ENCODE data around the gene ZNF653.
"Not testable (repeated sequence)": the region's sequence is repeated elsewhere in the genome, so short reads cannot be mapped to it uniquely, and the experiment has no call there.

The ZNF653 gene

DNA sequence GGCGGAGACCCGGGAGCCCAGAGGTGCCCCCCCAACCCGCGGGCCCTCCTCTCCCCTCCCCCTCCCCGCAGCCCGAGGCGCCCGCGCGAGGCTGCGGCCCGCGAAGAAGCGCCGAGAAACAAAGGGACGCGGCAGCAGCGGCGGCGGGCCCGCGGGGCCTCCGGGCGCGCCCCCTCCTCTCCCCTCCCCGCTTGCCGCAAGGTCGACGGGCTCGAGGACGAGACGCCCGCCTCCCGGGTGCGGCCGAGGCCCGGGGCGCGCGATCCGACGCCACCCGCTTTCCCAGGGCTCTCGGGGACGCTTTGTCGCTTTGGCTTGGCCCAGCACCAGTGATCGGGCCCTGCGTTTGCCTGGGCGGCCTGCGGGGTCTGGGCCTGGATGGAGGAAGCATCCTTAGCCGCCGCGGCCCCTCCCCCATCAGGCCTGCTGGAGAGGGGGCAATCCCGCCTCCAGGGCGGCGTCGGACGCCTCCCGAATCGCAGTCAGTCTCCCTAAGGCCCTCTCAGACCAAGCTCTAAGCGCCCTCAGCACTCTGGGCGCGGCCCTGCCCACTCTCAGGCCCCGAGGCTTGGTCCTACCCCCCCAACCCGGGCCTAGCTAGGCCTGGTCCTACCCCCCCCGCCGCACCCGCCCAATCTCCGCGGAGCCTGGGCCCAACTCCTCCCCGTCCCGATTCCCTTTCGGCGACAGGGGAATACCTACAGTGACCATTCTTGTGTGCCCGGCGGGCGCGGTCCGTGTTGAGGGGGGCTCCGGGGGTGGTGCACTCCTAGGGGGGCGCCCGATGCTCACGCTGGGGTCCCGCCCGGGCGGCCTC lies 25.5 kb downstream of the ZNF653 start:
- peaks cover under 1% of the 10 kb centered on the region for H3K36me3 Mint-ChIP-seq

DNA sequence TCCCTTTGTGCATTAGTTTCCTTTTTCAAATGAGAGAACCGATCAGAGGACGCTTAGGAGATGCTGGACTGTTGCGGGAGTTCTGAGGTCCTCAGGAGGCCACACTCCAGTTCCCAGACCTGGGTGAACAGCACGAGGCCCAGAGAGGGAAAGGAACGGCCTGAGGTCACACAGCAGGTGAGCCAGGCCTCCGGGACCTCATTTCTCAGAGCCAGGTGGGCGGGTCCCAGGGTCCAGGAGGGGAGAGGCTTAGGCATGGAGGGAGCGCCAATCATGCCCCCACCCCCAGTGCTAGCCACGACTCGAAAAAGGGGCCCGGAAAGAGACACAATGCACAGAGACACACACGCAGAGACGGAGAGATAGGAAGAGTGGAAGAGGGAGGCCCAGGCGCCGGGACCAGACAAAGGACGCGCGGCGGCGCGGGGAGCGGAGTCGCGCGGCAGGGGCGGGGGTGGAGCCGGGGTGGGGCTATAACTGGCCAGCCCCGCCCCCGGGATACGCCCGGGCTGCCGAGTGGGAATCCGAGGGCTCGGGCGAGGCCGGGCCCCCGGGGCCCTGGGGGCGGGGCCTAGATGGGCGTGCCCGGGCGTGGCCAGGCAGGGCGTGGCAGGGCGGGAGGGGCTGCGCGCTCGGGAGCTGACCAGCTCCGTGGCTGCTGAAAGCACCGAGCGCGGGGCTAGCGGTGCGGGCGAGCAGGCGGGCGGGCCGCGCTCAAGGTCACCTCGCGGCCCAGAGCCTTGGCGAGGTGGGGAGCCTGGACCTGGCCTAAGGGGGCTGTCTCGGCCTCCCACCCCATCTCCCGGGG lies 26.3 kb downstream of the ZNF653 start:
- Mint-ChIP-seq H3K27me3 (peaks cover 13% of the 10 kb centered on the region), H3K36me3 (no peaks in the 10 kb centered on the region), H3K4me1 (ENCODE audit: low read depth) (peaks cover 19% of the 10 kb centered on the region), H3K27ac (no peak overlapping the region), H3K4me3 (no peak overlapping the region), H3K9me3 (ENCODE audit: low read depth) (no peaks in the 10 kb centered on the region)

More for the DNA sequence above, 25.5 kb downstream of the ZNF653 start:
- Mint-ChIP-seq H3K4me1 (ENCODE audit: low read depth) (peaks cover 19% of the 10 kb centered on the region), H3K27me3 (peaks cover 13% of the 10 kb centered on the region), H3K9me3 (ENCODE audit: low read depth) (no peaks in the 10 kb centered on the region), H3K4me3 (no peak overlapping the region), H3K27ac (no peak overlapping the region)

DNA sequence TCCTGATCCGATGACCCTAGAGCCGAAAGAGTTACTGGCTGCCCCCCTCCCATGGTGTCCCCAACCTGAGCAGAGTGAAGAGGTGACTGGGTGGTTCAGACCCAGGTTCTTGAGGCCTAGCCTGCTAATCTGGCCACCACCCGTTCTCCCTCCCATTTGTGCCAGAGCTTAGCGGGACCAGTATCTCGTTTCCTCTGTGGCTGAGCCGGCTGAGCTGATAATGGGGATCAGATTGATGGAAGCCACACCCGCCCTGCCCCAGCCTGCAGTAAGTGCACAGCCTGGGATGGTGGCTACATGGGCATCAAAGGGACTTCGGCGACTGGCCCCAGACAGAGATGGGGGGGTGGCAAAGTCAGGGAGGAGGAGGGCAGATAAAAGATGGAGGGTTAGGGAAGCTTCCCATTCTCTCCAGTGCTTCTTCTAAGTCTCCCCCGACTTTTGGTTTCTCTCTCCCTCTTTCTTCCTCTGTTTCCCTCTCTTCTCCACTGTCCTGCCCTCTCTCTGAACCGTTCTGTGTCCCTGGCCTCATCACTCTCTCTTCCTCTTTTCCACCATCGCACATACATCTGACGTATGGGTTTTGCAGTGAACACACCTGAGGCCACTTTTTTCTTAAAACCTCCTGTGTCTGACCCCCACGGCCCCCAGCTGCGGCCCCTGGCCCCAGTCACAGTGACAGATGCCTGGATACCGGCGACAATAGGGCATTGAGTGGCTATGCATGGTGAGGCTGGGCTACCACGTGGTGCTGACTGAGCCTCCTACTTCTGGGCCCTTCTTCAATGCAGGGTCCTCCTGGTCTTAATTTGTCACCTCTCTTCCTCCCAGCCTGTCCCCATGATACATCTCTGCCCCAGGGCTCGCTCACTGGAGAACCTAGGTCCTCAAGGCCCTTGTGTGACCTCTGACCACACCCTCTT lies 27.2 kb downstream of the ZNF653 start:
- peaks cover 19% of the 10 kb centered on the region for H3K4me1 Mint-ChIP-seq (ENCODE audit: low read depth)
- no peak overlapping the region for H3K27ac Mint-ChIP-seq
- H3K27me3 Mint-ChIP-seq, result peaks cover 13% of the 10 kb centered on the region
- no peaks in the 10 kb centered on the region for H3K36me3 Mint-ChIP-seq
- H3K9me3 Mint-ChIP-seq (ENCODE audit: low read depth), result no peaks in the 10 kb centered on the region
- no peak overlapping the region for H3K4me3 Mint-ChIP-seq

DNA sequence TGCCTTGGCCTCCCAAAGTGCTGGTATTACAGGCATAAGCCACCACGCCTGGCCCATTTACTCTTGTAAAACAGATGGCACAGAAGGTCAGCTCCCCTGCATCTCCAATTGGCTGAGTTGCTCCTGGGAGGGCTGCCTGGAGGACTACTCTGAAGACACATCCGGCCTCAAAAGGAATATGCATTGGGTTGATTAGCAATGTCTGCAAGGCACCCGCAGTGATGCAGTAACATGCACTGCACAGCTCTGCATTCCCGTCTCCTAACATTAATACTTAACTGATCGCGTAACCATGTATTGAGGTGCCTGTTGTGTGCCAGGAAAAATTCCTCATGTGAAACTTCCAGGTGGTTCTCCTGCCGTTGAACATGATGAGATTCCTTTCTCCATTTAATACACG lies 29.8 kb downstream of the ZNF653 start:
- Mint-ChIP-seq H3K27me3 (peaks cover 7% of the 10 kb centered on the region), H3K27ac (no peak overlapping the region), H3K4me3 (no peak overlapping the region), H3K4me1 (ENCODE audit: low read depth) (peaks cover 5% of the 10 kb centered on the region), H3K36me3 (no peaks in the 10 kb centered on the region), H3K9me3 (ENCODE audit: low read depth) (no peaks in the 10 kb centered on the region)

DNA sequence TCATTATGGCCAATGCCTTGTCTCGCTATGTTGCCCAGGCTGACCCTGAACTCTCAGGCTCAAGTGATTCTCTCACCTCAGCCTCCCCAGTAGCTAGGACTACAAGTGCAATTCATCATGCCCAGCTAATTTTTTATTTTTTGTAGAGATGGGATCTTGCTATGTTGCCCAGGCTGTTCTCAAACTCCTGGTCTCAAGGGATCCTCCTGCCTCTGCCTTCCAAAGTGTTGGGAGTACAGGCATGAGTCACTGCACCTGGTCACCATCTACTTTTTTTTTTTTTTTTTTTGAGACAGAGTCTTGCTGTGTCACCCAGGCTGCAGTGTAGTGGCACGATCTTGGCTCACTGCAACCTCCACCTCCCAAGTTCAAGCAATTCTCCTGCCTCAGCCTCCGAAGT lies 30.3 kb downstream of the ZNF653 start:
- not testable (repeated sequence) for H3K9me3 Mint-ChIP-seq (ENCODE audit: low read depth); H3K4me3 Mint-ChIP-seq; H3K36me3 Mint-ChIP-seq; H3K27me3 Mint-ChIP-seq; H3K4me1 Mint-ChIP-seq (ENCODE audit: low read depth); H3K27ac Mint-ChIP-seq

DNA sequence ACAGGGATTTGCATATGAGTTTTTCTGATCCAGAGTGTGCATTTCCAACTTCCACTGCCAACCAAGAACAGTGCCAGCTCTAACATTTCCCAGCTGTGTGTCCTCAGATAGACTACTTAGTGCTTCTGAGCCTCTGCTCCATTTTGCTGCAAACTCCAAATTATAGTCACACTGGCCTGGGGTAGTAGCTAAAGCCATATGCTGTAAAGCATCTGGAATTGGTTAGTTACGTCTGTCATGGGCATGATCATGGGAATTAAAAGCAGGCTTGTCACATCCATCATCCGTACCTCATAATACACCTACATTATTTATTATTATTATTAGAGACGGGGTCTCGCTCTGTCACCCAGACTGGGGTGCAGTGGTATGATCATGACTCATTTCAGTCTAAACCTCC lies 31.9 kb downstream of the ZNF653 start:
- no peaks in the 10 kb centered on the region for H3K9me3 Mint-ChIP-seq (ENCODE audit: low read depth)
- no peaks in the 10 kb centered on the region for H3K36me3 Mint-ChIP-seq
- no peak overlapping the region for H3K27ac Mint-ChIP-seq
- H3K4me3 Mint-ChIP-seq, result no peak overlapping the region
- peaks cover under 1% of the 10 kb centered on the region for H3K4me1 Mint-ChIP-seq (ENCODE audit: low read depth)
- H3K27me3 Mint-ChIP-seq, result peaks cover 3% of the 10 kb centered on the region

DNA sequence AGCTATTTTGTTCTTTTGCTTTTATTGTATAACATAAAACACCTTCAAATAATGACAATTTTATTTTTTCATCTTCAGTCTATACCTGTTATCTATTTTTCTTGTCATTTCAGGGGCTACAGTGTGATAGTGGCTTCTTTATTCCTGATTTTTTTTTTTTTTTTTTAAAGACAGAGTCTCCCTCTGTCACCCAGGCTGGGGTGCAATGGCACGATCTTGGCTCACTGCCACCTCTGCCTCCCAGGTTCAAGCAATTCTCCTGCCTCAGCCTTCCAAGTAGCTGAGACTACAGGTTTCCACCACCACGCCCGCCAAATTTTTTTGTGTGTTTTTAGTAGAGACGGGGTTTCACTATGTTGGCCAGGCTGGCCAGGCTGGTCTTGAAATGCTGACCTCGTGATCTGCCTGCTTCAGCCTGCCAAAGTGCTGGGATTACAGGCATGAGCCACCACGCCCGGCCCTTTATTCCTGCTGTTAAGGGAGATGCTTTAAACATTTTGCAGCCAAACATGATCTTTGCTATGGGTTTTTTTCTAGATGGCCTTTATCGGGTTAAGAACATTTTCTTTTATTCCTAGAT lies 37.3 kb downstream of the ZNF653 start:
- not testable (repeated sequence) for H3K27me3 Mint-ChIP-seq; H3K4me3 Mint-ChIP-seq; H3K36me3 Mint-ChIP-seq; H3K4me1 Mint-ChIP-seq (ENCODE audit: low read depth); H3K9me3 Mint-ChIP-seq (ENCODE audit: low read depth); H3K27ac Mint-ChIP-seq

DNA sequence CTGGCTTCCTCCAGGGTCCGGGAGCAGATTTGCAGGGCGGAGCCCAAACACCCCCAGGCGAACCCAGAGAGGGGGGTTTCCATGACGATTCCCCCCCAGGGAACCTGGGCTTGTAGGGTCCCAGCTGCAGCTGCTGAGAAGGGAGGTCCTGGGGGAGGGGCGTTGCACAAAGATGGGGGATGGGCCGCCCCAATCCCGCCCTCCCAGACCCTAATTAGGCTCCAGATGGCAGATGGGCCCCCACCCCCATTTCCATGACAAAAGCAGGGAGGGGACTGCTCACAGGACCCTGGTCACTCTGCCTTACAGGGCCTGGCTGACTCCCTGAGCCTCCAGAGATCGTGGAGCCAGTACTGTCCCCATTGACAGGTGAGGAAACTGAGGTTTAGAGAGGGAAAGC lies 40.0 kb downstream of the ZNF653 start:
- Mint-ChIP-seq H3K4me3 (no peak overlapping the region), H3K4me1 (ENCODE audit: low read depth) (no peaks in the 10 kb centered on the region), H3K9me3 (ENCODE audit: low read depth) (no peaks in the 10 kb centered on the region), H3K27ac (no peak overlapping the region), H3K27me3 (peaks cover under 1% of the 10 kb centered on the region), H3K36me3 (no peaks in the 10 kb centered on the region)

DNA sequence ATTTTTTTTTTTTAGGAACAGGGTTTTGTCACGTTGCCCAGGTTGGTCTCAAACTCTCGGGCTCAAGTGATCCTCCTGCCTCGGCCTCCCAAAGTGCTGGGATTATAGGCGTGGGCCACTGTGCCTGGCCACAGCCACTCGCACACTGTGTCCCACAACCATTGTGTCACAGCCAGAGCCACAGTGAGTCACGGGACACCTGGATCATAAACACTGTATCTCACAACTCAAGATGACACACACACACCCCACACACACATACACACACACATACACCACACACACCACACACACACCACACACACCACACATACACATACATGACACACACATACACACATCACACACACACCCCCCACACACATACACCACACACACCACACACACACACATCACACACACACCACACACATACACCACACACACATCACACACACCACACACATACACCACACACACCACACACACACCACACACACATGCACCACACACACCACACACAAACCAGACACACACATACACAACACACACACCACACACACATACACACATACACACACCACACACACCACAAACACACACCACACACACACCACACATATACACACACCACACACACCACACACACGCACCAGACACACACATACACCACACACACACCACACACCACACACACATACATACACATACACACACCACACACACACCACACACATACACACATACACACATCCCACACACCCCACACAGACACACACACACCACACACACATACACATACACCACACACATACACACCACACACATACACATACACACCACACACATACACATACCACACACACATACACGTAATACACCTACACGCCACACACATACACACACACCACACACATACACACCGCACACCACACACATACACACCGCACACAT lies 41.0 kb downstream of the ZNF653 start:
- Mint-ChIP-seq H3K9me3 (ENCODE audit: low read depth) (no peaks in the 10 kb centered on the region), H3K27ac (no peak overlapping the region), H3K4me3 (no peak overlapping the region), H3K36me3 (no peaks in the 10 kb centered on the region), H3K4me1 (ENCODE audit: low read depth) (no peaks in the 10 kb centered on the region), H3K27me3 (peaks cover 8% of the 10 kb centered on the region)

DNA sequence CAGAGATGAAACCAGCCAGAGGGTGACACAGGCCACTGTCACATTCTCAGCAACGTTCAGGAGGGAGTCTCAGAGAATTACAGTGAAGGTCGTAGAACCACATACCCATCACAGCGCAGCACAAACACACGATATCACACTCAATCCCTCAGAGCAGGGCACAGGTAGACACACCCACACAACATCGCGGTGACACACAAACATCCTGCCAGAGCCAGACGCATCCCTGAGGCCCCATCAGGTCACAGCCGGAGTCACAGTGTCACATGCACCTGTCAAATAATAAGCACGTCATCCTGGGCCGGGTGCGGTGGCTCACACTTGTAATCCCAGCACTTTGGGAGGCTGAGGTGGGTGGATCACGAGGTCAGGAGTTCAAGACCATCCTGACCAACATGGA lies 42.2 kb downstream of the ZNF653 start:
- peaks cover 8% of the 10 kb centered on the region for H3K27me3 Mint-ChIP-seq
- H3K27ac Mint-ChIP-seq, result no peak overlapping the region
- no peak overlapping the region for H3K4me3 Mint-ChIP-seq
- H3K4me1 Mint-ChIP-seq (ENCODE audit: low read depth), result no peaks in the 10 kb centered on the region
- H3K9me3 Mint-ChIP-seq (ENCODE audit: low read depth), result no peaks in the 10 kb centered on the region
- no peaks in the 10 kb centered on the region for H3K36me3 Mint-ChIP-seq

DNA sequence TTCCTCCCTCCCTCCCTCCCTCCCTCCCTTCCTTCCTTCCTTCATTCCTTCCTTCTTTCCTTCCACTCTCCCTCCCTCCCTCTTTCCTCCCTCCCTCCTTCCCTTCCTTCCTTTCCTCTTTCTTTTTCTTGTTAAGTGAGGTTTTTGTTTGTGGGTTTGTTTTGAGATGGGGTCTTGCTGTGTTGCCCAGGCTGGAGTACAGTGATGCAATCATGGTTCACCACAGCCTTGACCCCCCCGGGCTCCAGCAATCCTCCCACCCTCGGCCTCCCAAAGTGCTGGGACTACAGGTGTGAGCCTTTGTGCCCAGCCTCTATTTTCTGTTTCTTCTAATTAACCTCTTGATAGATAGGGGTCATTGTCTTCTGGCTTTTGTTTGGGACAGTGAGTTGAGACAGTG lies 44.2 kb downstream of the ZNF653 start:
- Mint-ChIP-seq H3K4me3 (no peak overlapping the region), H3K27ac (no peak overlapping the region), H3K4me1 (ENCODE audit: low read depth) (no peaks in the 10 kb centered on the region), H3K36me3 (no peaks in the 10 kb centered on the region), H3K27me3 (peaks cover 8% of the 10 kb centered on the region), H3K9me3 (ENCODE audit: low read depth) (no peaks in the 10 kb centered on the region)

DNA sequence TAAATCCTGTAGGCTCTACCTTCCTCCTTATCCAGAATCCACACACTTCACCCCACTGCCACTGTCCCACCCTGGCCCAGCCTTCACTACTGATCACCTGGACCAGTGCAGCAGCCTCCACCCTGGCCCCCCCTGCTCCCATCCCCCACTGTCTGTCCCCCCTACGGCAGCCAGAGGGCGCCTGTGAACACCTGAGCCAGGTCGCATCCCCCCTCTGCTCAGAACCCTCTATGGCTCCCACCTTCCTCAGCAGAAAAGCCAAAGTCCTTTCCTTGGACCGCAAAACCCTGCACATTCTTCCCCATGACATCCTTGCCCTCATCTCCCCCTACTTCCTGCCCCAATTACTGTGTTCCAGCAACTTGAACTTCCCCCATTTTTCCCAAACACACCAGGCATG lies 45.4 kb downstream of the ZNF653 start:
- Mint-ChIP-seq H3K9me3 (ENCODE audit: low read depth) (no peaks in the 10 kb centered on the region), H3K4me1 (ENCODE audit: low read depth) (no peaks in the 10 kb centered on the region), H3K4me3 (no peak overlapping the region), H3K36me3 (no peaks in the 10 kb centered on the region), H3K27me3 (peaks cover 8% of the 10 kb centered on the region), H3K27ac (no peak overlapping the region)

DNA sequence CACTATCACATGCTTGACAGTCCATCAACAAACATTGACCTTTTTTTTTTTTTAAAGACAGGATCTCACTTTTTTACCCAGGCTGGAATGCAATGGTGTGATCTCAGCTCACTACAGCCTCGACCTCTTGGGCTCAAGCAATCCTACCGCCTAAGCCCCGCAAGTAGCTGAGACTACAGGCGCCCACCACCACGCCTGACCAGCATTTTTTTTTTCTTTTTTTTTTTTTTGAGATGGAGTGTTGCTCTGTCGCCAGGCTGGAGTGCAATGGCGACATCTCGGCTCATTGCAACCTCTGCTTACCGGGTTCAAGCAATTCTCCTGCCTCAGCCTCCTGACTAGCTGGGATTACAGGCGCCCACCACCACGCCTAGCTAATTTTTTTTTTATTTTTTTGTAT lies 46.7 kb downstream of the ZNF653 start:
- not testable (repeated sequence) for H3K27me3 Mint-ChIP-seq, H3K36me3 Mint-ChIP-seq

More for the DNA sequence above, 46.7 kb downstream of the ZNF653 start:
- not testable (repeated sequence) for H3K4me1 Mint-ChIP-seq (ENCODE audit: low read depth); H3K9me3 Mint-ChIP-seq (ENCODE audit: low read depth); H3K4me3 Mint-ChIP-seq; H3K27ac Mint-ChIP-seq

Measured in activated naive CD8-positive, alpha-beta T cell (primary cell).